ENCODE measurements around the gene SLC26A4.

SLC26A4 gene

GRCh38 chr7:107661081-107661864 lies 645 bp downstream of the SLC26A4 start:
- peak overlapping the region; percentile 62 for H3K4me2 ChIP-seq (ENCODE audit: low read length)
- no peaks in the 10 kb centered on the region for H3K36me3 ChIP-seq (ENCODE audit: control insufficient read depth, low read length)
- H3F3A ChIP-seq (ENCODE audit: control insufficient read depth, insufficient read depth) = no peaks in the 10 kb centered on the region; the same call in 1 of the 2 replicates
- H3K79me2 ChIP-seq (ENCODE audit: control insufficient read depth, low read length) = no peaks in the 10 kb centered on the region
- peaks cover 27% of the 10 kb centered on the region for H3K4me1 ChIP-seq (ENCODE audit: control insufficient read depth, low read length)
- TF ChIP-seq CTCF (IDR thresholded peaks at IDR 0.05; ENCODE audit: low read depth, low read length, poor library complexity, severe bottlenecking) (peak; percentile 26), EZH2phosphoT487 (IDR thresholded peaks at IDR 0.05; ENCODE audit: borderline replicate concordance, low read length) (peak; percentile 88)
- H3K9me2 ChIP-seq (replicated peaks; ENCODE audit: control insufficient read depth, low read length) = no peaks in the 10 kb centered on the region
- H3K9me3 ChIP-seq (ENCODE audit: control insufficient read depth, insufficient read depth, low read length) = no peaks in the 10 kb centered on the region
- H3K27me3 ChIP-seq (ENCODE audit: control insufficient read depth, low read length) = peaks cover 62% of the 10 kb centered on the region
- H3K4me3 ChIP-seq (ENCODE audit: low read length) = peak overlapping the region; percentile 59
- H3K27ac ChIP-seq (ENCODE audit: low read depth, low read length) = no peak overlapping the region
- H4K20me1 ChIP-seq (ENCODE audit: control insufficient read depth, insufficient read depth, low read depth, low read length) = no peaks in the 10 kb centered on the region

- no peaks in the 10 kb centered on the region for H3K36me3 ChIP-seq (ENCODE audit: control insufficient read depth, low read length)
- H3K9me3 ChIP-seq (ENCODE audit: control insufficient read depth, insufficient read depth, low read length) = no peaks in the 10 kb centered on the region
- H3K4me1 ChIP-seq (ENCODE audit: control insufficient read depth, low read length) = peaks cover 27% of the 10 kb centered on the region
- H3K9me2 ChIP-seq (replicated peaks; ENCODE audit: control insufficient read depth, low read length) = no peaks in the 10 kb centered on the region
- TF ChIP-seq CTCF (IDR thresholded peaks at IDR 0.05; ENCODE audit: low read depth, low read length, poor library complexity, severe bottlenecking) (no peak), EZH2phosphoT487 (IDR thresholded peaks at IDR 0.05; ENCODE audit: borderline replicate concordance, low read length) (peak; percentile 41; the same call in 1 of the 2 replicates)
- no peaks in the 10 kb centered on the region; the same call in 1 of the 2 replicates for H3F3A ChIP-seq (ENCODE audit: control insufficient read depth, insufficient read depth)
- no peaks in the 10 kb centered on the region for H3K79me2 ChIP-seq (ENCODE audit: control insufficient read depth, low read length)
- peaks cover 65% of the 10 kb centered on the region for H3K27me3 ChIP-seq (ENCODE audit: control insufficient read depth, low read length)
- peak overlapping the region; percentile 59 for H3K4me3 ChIP-seq (ENCODE audit: low read length)
- no peaks in the 10 kb centered on the region for H4K20me1 ChIP-seq (ENCODE audit: control insufficient read depth, insufficient read depth, low read depth, low read length)
- H3K27ac ChIP-seq (ENCODE audit: low read depth, low read length) = no peak overlapping the region
- peak overlapping the region; percentile 62 for H3K4me2 ChIP-seq (ENCODE audit: low read length)
These were observed 1.3 kb downstream of the SLC26A4 start for GRCh38 chr7:107661865-107662379.

- Histone ChIP-seq H3K79me2 (ENCODE audit: control insufficient read depth, low read length) (no peaks in the 10 kb centered on the region), H3K9me2 (replicated peaks; ENCODE audit: control insufficient read depth, low read length) (no peaks in the 10 kb centered on the region), H3F3A (ENCODE audit: control insufficient read depth, insufficient read depth) (no peaks in the 10 kb centered on the region; the same call in 1 of the 2 replicates), H3K27ac (ENCODE audit: low read depth, low read length) (no peak overlapping the region), H3K4me1 (ENCODE audit: control insufficient read depth, low read length) (peaks cover 27% of the 10 kb centered on the region), H3K9me3 (ENCODE audit: control insufficient read depth, insufficient read depth, low read length) (no peaks in the 10 kb centered on the region), H3K27me3 (ENCODE audit: control insufficient read depth, low read length) (peaks cover 74% of the 10 kb centered on the region), H3K4me2 (ENCODE audit: low read length) (no peak overlapping the region), H3K36me3 (ENCODE audit: control insufficient read depth, low read length) (no peaks in the 10 kb centered on the region), H3K4me3 (ENCODE audit: low read length) (no peak overlapping the region), H4K20me1 (ENCODE audit: control insufficient read depth, insufficient read depth, low read depth, low read length) (no peaks in the 10 kb centered on the region)
- TF ChIP-seq EZH2phosphoT487 (IDR thresholded peaks at IDR 0.05; ENCODE audit: borderline replicate concordance, low read length) = no peak
These were observed 2.6 kb downstream of the SLC26A4 start for GRCh38 chr7:107663196-107663595.

- no peaks in the 10 kb centered on the region for H4K20me1 ChIP-seq (ENCODE audit: control insufficient read depth, insufficient read depth, low read depth, low read length)
- H3K27ac ChIP-seq (ENCODE audit: low read depth, low read length) = no peak overlapping the region
- H3K9me2 ChIP-seq (replicated peaks; ENCODE audit: control insufficient read depth, low read length) = no peaks in the 10 kb centered on the region
- H3K4me3 ChIP-seq (ENCODE audit: low read length) = no peak overlapping the region
- peaks cover 2% of the 10 kb centered on the region for H3K4me1 ChIP-seq (ENCODE audit: control insufficient read depth, low read length)
- H3K79me2 ChIP-seq (ENCODE audit: control insufficient read depth, low read length) = no peaks in the 10 kb centered on the region
- no peaks in the 10 kb centered on the region; the same call in 1 of the 2 replicates for H3F3A ChIP-seq (ENCODE audit: control insufficient read depth, insufficient read depth)
- H3K4me2 ChIP-seq (ENCODE audit: low read length) = no peak overlapping the region
- TF ChIP-seq CTCF (IDR thresholded peaks at IDR 0.05; ENCODE audit: low read depth, low read length, poor library complexity, severe bottlenecking) (no peak), EZH2phosphoT487 (IDR thresholded peaks at IDR 0.05; ENCODE audit: borderline replicate concordance, low read length) (no peak)
- H3K27me3 ChIP-seq (ENCODE audit: control insufficient read depth, low read length) = peaks cover 45% of the 10 kb centered on the region
- no peaks in the 10 kb centered on the region for H3K9me3 ChIP-seq (ENCODE audit: control insufficient read depth, insufficient read depth, low read length)
- no peaks in the 10 kb centered on the region for H3K36me3 ChIP-seq (ENCODE audit: control insufficient read depth, low read length)
These were observed 6.2 kb downstream of the SLC26A4 start for GRCh38 chr7:107666790-107667189.
